Aorta (tissue), 5 donors: ENCODE measurements around the gene SIRT3. TPM values are rescaled to one million over a fixed set of nuclear protein-coding genes. Genes with fewer than 3 reads are reported as not detected.

Experiments
- ATAC-seq: fragments of 200-7000 bp; cut with Tn5 transposase; one replicate; pipeline ENCODE4 v1.9.1; 2022; ENCODE audit warnings: moderate library complexity; ENCODE audit not compliant: low FRiP score
- DNase-seq, 2 donors: peaks; one replicate each; pipeline ENCODE4 v3.0.0-alpha.2; 2020
- H3K27ac ChIP-seq, 2 donors: one replicate each; pipeline ENCODE4 v1.5.1; 2013; ENCODE audit warnings: low read length in 2 of 2, mild to moderate bottlenecking in 2 of 2, moderate library complexity in 2 of 2, control low read depth in 1 of 2, inconsistent platforms in 1 of 2, low read depth in 1 of 2
- H3K27me3 ChIP-seq, 2 donors: one replicate each; pipeline ENCODE4 v1.6.1; 2013; ENCODE audit warnings: control low read depth in 1 of 2, low read length in 1 of 2, mild to moderate bottlenecking in 1 of 2, moderate library complexity in 1 of 2; ENCODE audit not compliant: insufficient read depth in 2 of 2, control insufficient read depth in 1 of 2
- H3K36me3 ChIP-seq, 2 donors: one replicate each; pipeline ENCODE4 v1.6.1; 2013; ENCODE audit warnings: control low read depth in 1 of 2, low read length in 1 of 2, mild to moderate bottlenecking in 1 of 2; ENCODE audit not compliant: insufficient read depth in 2 of 2, control insufficient read depth in 1 of 2
- H3K4me1 ChIP-seq, 2 donors: one replicate each; pipeline ENCODE4 v1.6.1; 2013; ENCODE audit warnings: low read length in 2 of 2, control low read depth in 1 of 2, mild to moderate bottlenecking in 1 of 2, moderate library complexity in 1 of 2; ENCODE audit not compliant: insufficient read depth in 2 of 2, control insufficient read depth in 1 of 2
- H3K4me3 ChIP-seq, 2 donors: one replicate each; pipeline ENCODE4 v1.5.1; 2013; ENCODE audit warnings: low read length in 2 of 2, control low read depth in 1 of 2, mild to moderate bottlenecking in 1 of 2
- H3K9me3 ChIP-seq: one replicate; pipeline ENCODE4 v1.6.1; 2013; ENCODE audit warnings: mild to moderate bottlenecking, low read length; ENCODE audit not compliant: control insufficient read depth
- WGBS, 2 donors: extraction: QIAGEN DNeasy Blood & Tissue Kit; methylation state at CpG; one replicate each; pipeline ENCODE4 v1.1.7; 2013; 5-methylcytosine and 5-hydroxymethylcytosine counted together
- intact Hi-C, 2 donors: fragments of 100-400 bp; cut with DNase I; formaldehyde crosslinking; loops; one replicate each; pipeline versions ENCODE4 v1.14.2 to v1.15.0; 2022
- polyA plus RNA-seq, 2 donors: library from polyadenylated mRNA; stranded (reverse); fragments of 200-250 nt; gene quantifications; one replicate each; pipeline ENCODE4 v1.2.3, GENCODE V29; 2013
- total RNA-seq, 2 donors: library from RNA; stranded (reverse); fragmentation: NEBNext Ultra II Directional; extraction: Animal tissue kit (Norgen Biotek cat#: 25700); gene quantifications; one replicate each; pipeline ENCODE4 v1.2.1, GENCODE V29; 2021
- donor health status: healthy with polysubstance abuse.
- donor health status: Bipolar disorder and iron deficiency.
- donor health status: DM: no; HTN: no; CAD: no.
- donor health status: DM: no; HTN: no; CAD: no.
- donor health status: DM: yes; HTN: yes; CAD: no.

Gene SIRT3
- total and polyA plus RNA-seq, 4 donors = 8.6 to 24.8 (median 16.2) TPM

GRCh38 chr11:236774-237767 lies 929 bp upstream of the SIRT3 start, which contains the start of gene PSMD13:
TSS of gene PSMD13 (plus strand) at chr11:236976. CDS start at chr11:237050, 74 bp downstream.
- H3K4me1 ChIP-seq = no peaks in the 10 kb centered on the region
- peaks cover 0 to 2% of the 10 kb centered on the region in 2 donors for H3K36me3 ChIP-seq
- peak within 1 kb of the TSS; percentile 31 to 80 for H3K27ac ChIP-seq
- H3K4me3 ChIP-seq = peak within 1 kb of the TSS; percentile 90 to 92
- intact Hi-C loops = loop anchor here in 1 of 2 donors (1.0 to 10.0 kb wide), 2 partner anchors 29 to 68 kb away; partner anchors contain the start of gene IFITM2
- WGBS, 2 donors = 2% methylated on average over 61 to 62 of the region's 62 CpGs
- ATAC-seq = peak; percentile 97
- H3K9me3 ChIP-seq = no peaks in the 10 kb centered on the region
- DNase-seq = peak; percentile 93 to 96
- H3K27me3 ChIP-seq = no peaks in the 10 kb centered on the region

- H3K9me3 ChIP-seq = no peaks in the 10 kb centered on the region
- H3K27me3 ChIP-seq = no peaks in the 10 kb centered on the region
- ATAC-seq (no peak), DNase-seq (no peak)
- intact Hi-C loops = loop anchor here in 1 of 2 donors (10.0 kb wide), 1 partner anchor 69 kb away; the partner anchor contains the start of gene IFITM2
- peak overlapping the region; percentile 43 to 81 for H3K4me3 ChIP-seq
- no peaks in the 10 kb centered on the region for H3K4me1 ChIP-seq
- 1% methylated on average over 13 of the region's 13 CpGs for WGBS, 2 donors
- H3K36me3 ChIP-seq = peaks cover 0 to 2% of the 10 kb centered on the region in 2 donors
- H3K27ac ChIP-seq = peak overlapping the region in 1 of 2 donors; percentile 66
Measured at GRCh38 chr11:235609-235996, 539 bp downstream of the SIRT3 start.

- intact Hi-C loops = loop anchor here in 1 of 2 donors (10.0 kb wide), 1 partner anchor 70 kb away; the partner anchor contains the start of gene IFITM2
Measured at GRCh38 chr11:235180-235579, 962 bp downstream of the SIRT3 start.

GRCh38 chr11:232783-233565 lies 3.2 kb downstream of the SIRT3 start:
- Histone ChIP-seq H3K4me3 (no peak overlapping the region), H3K27ac (no peak overlapping the region), H3K9me3 (no peaks in the 10 kb centered on the region), H3K27me3 (no peaks in the 10 kb centered on the region), H3K36me3 (no peaks in the 10 kb centered on the region), H3K4me1 (no peaks in the 10 kb centered on the region)
- intact Hi-C loops = loop anchor here in 1 of 2 donors (10.0 kb wide), 1 partner anchor 72 kb away; the partner anchor contains the start of gene IFITM2
- peak in 1 of 2 donors; percentile 62 for DNase-seq
- WGBS, 2 donors = 91 to 92% methylated on average over 19 to 20 of the region's 20 CpGs
- ATAC-seq = no peak

More at GRCh38 chr11:235180-235579, 962 bp downstream of the SIRT3 start:
- DNase-seq (peak in 1 of 2 donors; percentile 42), ATAC-seq (no peak)
- Histone ChIP-seq H3K36me3 (peaks cover 0 to 2% of the 10 kb centered on the region in 2 donors), H3K4me1 (no peaks in the 10 kb centered on the region), H3K27ac (no peak overlapping the region), H3K27me3 (no peaks in the 10 kb centered on the region), H3K9me3 (no peaks in the 10 kb centered on the region), H3K4me3 (peak overlapping the region; percentile 43 to 81)
- 75 to 78% methylated on average over 8 of the region's 8 CpGs for whole genome bisulfite sequencing, 2 donors

- no peaks in the 10 kb centered on the region for H3K9me3 ChIP-seq
- H3K36me3 ChIP-seq = no peaks in the 10 kb centered on the region
- no peak overlapping the region for H3K4me3 ChIP-seq
- DNase-seq (no peak), ATAC-seq (no peak)
- no peak overlapping the region for H3K27ac ChIP-seq
- WGBS, 2 donors = 93 to 95% methylated on average over 10 of the region's 10 CpGs
- intact Hi-C loops = loop anchor here in 1 of 2 donors (10.0 kb wide), 1 partner anchor 74 kb away; the partner anchor contains the start of gene IFITM2
- H3K27me3 ChIP-seq = no peaks in the 10 kb centered on the region
- no peaks in the 10 kb centered on the region for H3K4me1 ChIP-seq
Measured at GRCh38 chr11:230431-230830, 5.7 kb downstream of the SIRT3 start.

DNA sequence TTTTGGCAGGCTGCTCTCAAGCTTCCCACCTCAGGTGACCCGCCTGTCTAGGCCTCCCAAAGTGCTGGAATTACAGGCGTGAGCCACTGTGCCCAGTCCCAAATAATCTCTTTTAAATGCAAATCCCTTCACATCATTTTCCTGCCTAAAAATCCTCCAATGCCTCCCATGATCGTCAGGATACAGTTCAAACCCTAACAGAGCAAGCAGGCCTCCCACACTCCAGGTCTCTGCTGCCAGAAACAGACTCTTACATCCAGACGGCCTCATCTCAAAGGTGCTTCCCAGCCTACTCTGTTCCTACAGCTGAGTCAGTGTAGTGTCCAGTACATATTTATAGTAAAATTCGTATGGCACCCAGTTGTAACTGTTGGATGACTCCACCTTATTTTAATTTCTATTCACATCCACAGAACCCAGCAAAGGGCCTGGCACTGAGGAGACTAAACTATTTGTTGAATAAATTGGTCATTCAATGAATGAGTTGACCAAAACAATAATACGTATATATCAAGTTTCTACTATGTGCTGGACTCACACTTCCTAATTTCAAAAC lies 8.2 kb downstream of the SIRT3 start:
- intact Hi-C loops = no loop called here
- Histone ChIP-seq H3K4me1 (no peaks in the 10 kb centered on the region), H3K27me3 (no peaks in the 10 kb centered on the region), H3K27ac (no peak overlapping the region), H3K36me3 (no peaks in the 10 kb centered on the region), H3K4me3 (no peak overlapping the region), H3K9me3 (no peaks in the 10 kb centered on the region)
- no peak for DNase-seq
- no peak for ATAC-seq
- WGBS, 2 donors = 79 to 83% methylated on average over 6 of the region's 6 CpGs

- intact Hi-C loops = no loop called here
- ATAC-seq = no peak
- Histone ChIP-seq H3K4me1 (no peaks in the 10 kb centered on the region), H3K4me3 (no peak overlapping the region), H3K9me3 (no peaks in the 10 kb centered on the region), H3K27ac (no peak overlapping the region), H3K36me3 (no peaks in the 10 kb centered on the region), H3K27me3 (no peaks in the 10 kb centered on the region)
- no peak for DNase-seq
- 84 to 91% methylated on average over 10 of the region's 10 CpGs for WGBS, 2 donors
Measured at GRCh38 chr11:225734-226453, 10.2 kb downstream of the SIRT3 start.
